ENCODE measurements around the gene ANXA10. TPM values are rescaled to one million over a fixed set of nuclear protein-coding genes. Genes with fewer than 3 reads are reported as not detected.

The ANXA10 gene
- total and polyA plus RNA-seq, 2 experiments from 2014 or later, result not detected

GRCh38 chr4:168097161-168097560 is 4.8 kb downstream of the ANXA10 start:
- H3K27me3 Mint-ChIP-seq (ENCODE audit: insufficient read depth, low read depth, poor library complexity), result no peaks in the 10 kb centered on the region
- Histone ChIP-seq H3K4me2 (no peak overlapping the region), H3K36me3 (ENCODE audit: insufficient read depth) (no peaks in the 10 kb centered on the region), H3F3A (replicated peaks; ENCODE audit: low read depth) (no peaks in the 10 kb centered on the region), H3K27me3 (ENCODE audit: insufficient read depth) (no peaks in the 10 kb centered on the region), H4K20me1 (replicated peaks; ENCODE audit: insufficient read depth) (no peaks in the 10 kb centered on the region), H2AFZ (no peak overlapping the region), H3K4me1 (ENCODE audit: insufficient read depth) (no peaks in the 10 kb centered on the region), H3K4me3 (no peak overlapping the region), H3K9me2 (ENCODE audit: insufficient read depth) (no peaks in the 10 kb centered on the region), H3K79me2 (replicated peaks; ENCODE audit: insufficient read depth) (no peaks in the 10 kb centered on the region), H3K27ac (ENCODE audit: low read depth) (no peak overlapping the region)
- H3K4me3 Mint-ChIP-seq, result no peak overlapping the region
- no peak overlapping the region for H3K27ac Mint-ChIP-seq
- no peaks in the 10 kb centered on the region for H3K36me3 Mint-ChIP-seq (ENCODE audit: low read depth)
- no peak for TF ChIP-seq JUNB (IDR thresholded peaks at IDR 0.05; ENCODE audit: unreplicated experiment)
- no peak for TF ChIP-seq ZNF114 (CRISPR knock-in tag; IDR thresholded peaks at IDR 0.05)
- no peak for TF ChIP-seq STAT1 (IDR thresholded peaks at IDR 0.05; ENCODE audit: unreplicated experiment)
- TF ChIP-seq EZH2phosphoT487 (IDR thresholded peaks at IDR 0.05; ENCODE audit: unreplicated experiment), result no peak
- TF ChIP-seq EZH2 (IDR thresholded peaks at IDR 0.05; ENCODE audit: low read depth, unreplicated experiment), result no peak
- TF ChIP-seq, protein P1, sequence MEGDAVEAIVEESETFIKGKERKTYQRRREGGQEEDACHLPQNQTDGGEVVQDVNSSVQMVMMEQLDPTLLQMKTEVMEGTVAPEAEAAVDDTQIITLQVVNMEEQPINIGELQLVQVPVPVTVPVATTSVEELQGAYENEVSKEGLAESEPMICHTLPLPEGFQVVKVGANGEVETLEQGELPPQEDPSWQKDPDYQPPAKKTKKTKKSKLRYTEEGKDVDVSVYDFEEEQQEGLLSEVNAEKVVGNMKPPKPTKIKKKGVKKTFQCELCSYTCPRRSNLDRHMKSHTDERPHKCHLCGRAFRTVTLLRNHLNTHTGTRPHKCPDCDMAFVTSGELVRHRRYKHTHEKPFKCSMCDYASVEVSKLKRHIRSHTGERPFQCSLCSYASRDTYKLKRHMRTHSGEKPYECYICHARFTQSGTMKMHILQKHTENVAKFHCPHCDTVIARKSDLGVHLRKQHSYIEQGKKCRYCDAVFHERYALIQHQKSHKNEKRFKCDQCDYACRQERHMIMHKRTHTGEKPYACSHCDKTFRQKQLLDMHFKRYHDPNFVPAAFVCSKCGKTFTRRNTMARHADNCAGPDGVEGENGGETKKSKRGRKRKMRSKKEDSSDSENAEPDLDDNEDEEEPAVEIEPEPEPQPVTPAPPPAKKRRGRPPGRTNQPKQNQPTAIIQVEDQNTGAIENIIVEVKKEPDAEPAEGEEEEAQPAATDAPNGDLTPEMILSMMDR (conservative IDR thresholded peaks at IDR 0.05; ENCODE audit: low read depth in 2 of 2), result no peak
- TF ChIP-seq ZNF331 (CRISPR knock-in tag; IDR thresholded peaks at IDR 0.05; ENCODE audit: low read depth), result no peak
- no peak for TF ChIP-seq POLR2AphosphoS5 (IDR thresholded peaks at IDR 0.05; ENCODE audit: low read depth)
- TF ChIP-seq, protein P2, sequence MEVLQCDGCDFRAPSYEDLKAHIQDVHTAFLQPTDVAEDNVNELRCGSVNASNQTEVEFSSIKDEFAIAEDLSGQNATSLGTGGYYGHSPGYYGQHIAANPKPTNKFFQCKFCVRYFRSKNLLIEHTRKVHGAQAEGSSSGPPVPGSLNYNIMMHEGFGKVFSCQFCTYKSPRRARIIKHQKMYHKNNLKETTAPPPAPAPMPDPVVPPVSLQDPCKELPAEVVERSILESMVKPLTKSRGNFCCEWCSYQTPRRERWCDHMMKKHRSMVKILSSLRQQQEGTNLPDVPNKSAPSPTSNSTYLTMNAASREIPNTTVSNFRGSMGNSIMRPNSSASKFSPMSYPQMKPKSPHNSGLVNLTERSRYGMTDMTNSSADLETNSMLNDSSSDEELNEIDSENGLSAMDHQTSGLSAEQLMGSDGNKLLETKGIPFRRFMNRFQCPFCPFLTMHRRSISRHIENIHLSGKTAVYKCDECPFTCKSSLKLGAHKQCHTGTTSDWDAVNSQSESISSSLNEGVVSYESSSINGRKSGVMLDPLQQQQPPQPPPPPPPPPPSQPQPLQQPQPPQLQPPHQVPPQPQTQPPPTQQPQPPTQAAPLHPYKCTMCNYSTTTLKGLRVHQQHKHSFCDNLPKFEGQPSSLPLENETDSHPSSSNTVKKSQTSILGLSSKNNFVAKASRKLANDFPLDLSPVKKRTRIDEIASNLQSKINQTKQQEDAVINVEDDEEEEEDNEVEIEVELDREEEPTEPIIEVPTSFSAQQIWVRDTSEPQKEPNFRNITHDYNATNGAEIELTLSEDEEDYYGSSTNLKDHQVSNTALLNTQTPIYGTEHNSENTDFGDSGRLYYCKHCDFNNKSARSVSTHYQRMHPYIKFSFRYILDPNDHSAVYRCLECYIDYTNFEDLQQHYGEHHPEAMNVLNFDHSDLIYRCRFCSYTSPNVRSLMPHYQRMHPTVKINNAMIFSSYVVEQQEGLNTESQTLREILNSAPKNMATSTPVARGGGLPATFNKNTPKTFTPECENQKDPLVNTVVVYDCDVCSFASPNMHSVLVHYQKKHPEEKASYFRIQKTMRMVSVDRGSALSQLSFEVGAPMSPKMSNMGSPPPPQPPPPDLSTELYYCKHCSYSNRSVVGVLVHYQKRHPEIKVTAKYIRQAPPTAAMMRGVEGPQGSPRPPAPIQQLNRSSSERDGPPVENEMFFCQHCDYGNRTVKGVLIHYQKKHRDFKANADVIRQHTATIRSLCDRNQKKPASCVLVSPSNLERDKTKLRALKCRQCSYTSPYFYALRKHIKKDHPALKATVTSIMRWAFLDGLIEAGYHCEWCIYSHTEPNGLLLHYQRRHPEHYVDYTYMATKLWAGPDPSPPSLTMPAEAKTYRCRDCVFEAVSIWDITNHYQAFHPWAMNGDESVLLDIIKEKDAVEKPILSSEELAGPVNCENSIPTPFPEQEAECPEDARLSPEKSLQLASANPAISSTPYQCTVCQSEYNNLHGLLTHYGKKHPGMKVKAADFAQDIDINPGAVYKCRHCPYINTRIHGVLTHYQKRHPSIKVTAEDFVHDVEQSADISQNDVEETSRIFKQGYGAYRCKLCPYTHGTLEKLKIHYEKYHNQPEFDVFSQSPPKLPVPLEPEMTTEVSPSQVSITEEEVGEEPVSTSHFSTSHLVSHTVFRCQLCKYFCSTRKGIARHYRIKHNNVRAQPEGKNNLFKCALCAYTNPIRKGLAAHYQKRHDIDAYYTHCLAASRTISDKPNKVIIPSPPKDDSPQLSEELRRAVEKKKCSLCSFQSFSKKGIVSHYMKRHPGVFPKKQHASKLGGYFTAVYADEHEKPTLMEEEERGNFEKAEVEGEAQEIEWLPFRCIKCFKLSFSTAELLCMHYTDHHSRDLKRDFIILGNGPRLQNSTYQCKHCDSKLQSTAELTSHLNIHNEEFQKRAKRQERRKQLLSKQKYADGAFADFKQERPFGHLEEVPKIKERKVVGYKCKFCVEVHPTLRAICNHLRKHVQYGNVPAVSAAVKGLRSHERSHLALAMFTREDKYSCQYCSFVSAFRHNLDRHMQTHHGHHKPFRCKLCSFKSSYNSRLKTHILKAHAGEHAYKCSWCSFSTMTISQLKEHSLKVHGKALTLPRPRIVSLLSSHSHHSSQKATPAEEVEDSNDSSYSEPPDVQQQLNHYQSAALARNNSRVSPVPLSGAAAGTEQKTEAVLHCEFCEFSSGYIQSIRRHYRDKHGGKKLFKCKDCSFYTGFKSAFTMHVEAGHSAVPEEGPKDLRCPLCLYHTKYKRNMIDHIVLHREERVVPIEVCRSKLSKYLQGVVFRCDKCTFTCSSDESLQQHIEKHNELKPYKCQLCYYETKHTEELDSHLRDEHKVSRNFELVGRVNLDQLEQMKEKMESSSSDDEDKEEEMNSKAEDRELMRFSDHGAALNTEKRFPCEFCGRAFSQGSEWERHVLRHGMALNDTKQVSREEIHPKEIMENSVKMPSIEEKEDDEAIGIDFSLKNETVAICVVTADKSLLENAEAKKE (CRISPR knock-in tag; IDR thresholded peaks at IDR 0.05), result no peak
- no peak for TF ChIP-seq ETS1 (IDR thresholded peaks at IDR 0.05)
- TF ChIP-seq NANOG (IDR thresholded peaks at IDR 0.05; ENCODE audit: borderline replicate concordance), result no peak
- TF ChIP-seq, protein P3, sequence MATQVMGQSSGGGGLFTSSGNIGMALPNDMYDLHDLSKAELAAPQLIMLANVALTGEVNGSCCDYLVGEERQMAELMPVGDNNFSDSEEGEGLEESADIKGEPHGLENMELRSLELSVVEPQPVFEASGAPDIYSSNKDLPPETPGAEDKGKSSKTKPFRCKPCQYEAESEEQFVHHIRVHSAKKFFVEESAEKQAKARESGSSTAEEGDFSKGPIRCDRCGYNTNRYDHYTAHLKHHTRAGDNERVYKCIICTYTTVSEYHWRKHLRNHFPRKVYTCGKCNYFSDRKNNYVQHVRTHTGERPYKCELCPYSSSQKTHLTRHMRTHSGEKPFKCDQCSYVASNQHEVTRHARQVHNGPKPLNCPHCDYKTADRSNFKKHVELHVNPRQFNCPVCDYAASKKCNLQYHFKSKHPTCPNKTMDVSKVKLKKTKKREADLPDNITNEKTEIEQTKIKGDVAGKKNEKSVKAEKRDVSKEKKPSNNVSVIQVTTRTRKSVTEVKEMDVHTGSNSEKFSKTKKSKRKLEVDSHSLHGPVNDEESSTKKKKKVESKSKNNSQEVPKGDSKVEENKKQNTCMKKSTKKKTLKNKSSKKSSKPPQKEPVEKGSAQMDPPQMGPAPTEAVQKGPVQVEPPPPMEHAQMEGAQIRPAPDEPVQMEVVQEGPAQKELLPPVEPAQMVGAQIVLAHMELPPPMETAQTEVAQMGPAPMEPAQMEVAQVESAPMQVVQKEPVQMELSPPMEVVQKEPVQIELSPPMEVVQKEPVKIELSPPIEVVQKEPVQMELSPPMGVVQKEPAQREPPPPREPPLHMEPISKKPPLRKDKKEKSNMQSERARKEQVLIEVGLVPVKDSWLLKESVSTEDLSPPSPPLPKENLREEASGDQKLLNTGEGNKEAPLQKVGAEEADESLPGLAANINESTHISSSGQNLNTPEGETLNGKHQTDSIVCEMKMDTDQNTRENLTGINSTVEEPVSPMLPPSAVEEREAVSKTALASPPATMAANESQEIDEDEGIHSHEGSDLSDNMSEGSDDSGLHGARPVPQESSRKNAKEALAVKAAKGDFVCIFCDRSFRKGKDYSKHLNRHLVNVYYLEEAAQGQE (IDR thresholded peaks at IDR 0.05; ENCODE audit: unreplicated experiment), result no peak
- no peak for TF ChIP-seq CREB1 (CRISPR knock-in tag; IDR thresholded peaks at IDR 0.05; ENCODE audit: low read depth)
- no peaks in the 10 kb centered on the region for H3K9me3 Mint-ChIP-seq
- ATAC-seq, result no peak
- no peak for DNase-seq (ENCODE audit: low spot score)
- H3K4me1 Mint-ChIP-seq, result no peaks in the 10 kb centered on the region

Measured in GM23338 (cell line).